Activated CD4-positive, CD25-positive, alpha-beta regulatory T cell (primary cell): ENCODE measurements around the gene RETREG3.

Experiments
- DNase-seq, 4 experiments: peaks; one replicate each; lab custom pipeline; 2025; lab: John Stamatoyannopoulos, UW

RETREG3 gene

DNA sequence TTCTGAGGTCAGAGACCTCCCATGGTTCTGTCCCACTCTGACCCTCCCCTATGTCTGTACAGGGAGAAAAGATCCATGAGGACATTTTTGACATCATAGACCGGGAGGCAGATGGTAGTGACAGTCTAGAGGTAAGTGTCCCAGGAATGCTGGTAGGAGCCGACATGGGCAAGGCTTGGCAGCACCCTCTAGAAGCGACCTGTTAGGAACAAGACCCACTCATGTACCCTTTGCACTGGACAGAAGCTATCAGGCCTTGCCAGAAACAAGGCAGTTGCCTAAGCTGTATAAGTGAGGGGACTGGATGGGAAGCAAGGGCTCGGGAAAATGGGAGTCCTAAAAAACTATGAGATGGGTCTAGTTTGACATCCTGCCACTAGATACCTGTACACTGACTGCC lies 2.8 kb upstream of the RETREG3 start:
- no peak for DNase-seq

DNA sequence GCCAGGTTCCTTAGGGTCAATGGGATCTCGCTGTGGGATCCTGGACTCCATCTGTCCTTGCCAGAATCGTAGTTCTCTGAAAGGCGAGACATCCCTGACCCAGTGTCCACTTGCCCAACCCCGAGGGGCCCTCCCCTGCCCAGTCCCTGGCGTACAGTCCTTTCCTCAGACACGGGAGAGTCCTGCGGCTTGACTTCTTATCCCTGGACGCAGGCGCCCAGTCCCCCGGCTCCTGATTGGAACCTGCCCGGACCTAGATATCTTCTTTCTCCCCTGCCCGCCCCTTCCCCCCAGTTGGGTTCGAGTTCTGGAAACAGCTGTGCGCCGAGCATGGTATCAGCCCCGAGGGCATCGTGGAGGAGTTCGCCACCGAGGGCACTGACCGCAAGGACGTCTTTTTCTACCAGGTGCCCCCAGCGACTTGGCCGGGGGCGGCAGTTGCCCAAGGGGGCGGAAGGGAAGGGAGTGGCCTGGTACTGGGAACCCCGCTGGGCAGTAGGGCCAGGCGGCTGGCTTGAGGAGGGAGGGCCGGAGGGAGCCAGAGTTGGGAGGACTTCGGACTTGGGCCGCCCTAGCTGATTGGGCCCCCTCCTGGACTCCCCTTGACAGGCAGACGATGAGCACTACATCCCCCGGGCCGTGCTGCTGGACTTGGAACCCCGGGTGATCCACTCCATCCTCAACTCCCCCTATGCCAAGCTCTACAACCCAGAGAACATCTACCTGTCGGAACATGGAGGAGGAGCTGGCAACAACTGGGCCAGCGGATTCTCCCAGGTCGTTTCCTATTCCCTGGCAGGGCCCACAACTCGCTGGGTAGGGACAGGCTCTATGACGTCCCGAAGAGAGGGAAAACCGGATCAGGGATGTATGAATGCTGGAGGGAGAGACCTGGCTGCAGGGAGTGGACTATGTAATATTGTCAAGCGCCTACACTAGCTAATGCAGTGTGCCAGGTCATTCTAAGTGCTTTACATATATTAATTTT lies 934 bp upstream of the RETREG3 start:
- DNase-seq = peak in 2 of 4 experiments; percentile 8 to 35

DNA sequence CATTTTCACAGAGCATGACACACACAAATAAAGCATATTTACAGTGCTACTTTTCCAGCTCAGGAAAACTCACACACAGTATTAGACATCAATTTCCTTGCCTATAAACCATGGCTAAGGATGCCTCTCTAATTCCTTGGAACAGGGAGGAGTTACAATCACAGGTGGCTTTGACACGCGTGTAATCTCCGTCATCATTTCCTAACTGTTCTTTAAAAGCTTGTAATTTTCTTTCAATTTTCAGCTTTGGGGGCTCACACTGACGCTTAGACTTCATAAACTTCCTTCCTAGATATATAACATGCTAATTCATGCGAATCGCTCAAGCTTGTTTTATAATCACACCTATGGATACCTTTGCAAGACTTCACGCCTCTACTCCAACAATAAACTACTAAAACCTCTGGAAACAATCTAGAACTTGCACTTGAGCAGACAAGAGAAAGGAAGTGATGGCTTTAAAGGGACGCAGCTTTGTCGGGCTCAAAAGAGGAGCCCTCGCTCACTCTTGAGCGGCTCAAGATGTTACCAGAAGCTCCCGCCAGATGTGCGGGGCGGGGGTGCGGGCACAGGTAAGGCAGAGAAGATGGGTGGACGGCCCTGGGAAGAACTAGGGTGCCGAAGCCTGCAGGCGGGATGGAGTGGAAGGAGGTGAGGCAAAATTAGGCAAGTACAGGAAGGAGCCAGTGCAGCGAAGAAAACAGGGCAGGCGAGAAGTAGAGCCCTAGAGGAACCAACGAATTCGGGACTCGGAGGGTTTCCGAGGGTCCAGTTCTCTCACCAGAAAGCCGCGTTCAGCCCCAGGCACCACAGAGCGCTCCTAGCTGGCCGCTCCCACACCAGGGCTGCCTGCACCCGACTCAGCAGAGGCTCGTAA lies 631 bp downstream of the RETREG3 start:
- peak in 1 of 4 experiments; percentile 17 for DNase-seq

DNA sequence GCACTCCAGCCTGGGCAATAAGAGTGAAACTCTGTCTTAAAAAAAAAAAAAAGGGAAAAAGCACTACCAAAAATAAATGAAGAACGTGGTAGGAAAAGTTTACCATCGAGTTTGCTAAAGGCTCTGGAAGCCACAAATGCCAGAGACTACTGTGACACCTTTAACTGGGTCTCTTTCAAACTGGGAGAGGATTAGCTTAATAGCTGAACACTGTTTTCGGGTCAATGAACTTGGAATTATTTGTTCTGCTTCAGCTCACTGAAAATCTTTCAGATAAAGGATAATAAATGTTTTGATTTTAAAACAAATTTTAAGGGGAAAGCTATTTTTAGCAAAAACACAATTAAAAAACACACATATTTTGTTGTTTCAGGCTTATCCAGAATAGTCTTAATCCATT lies 1.4 kb downstream of the RETREG3 start:
- no peak for DNase-seq

DNA sequence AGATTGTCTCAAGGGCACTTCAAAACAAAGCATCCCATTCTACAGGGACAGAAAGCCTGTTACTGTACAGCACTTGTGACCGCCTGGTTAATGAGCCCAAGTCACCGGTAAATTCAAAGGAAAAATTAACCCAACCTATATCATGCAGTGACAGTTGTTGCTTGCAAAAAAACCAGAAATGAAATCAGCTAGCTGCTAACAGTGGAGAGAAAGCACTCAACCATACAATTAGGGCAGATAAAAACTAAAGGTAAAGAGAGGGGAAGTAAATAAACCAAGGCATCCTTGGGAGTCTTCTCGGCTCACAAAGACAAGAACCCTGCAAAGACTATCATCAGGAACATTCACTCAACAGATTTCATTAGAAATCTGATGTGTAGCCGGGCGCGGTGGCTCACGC lies 5.9 kb downstream of the RETREG3 start:
- DNase-seq = no peak

DNA sequence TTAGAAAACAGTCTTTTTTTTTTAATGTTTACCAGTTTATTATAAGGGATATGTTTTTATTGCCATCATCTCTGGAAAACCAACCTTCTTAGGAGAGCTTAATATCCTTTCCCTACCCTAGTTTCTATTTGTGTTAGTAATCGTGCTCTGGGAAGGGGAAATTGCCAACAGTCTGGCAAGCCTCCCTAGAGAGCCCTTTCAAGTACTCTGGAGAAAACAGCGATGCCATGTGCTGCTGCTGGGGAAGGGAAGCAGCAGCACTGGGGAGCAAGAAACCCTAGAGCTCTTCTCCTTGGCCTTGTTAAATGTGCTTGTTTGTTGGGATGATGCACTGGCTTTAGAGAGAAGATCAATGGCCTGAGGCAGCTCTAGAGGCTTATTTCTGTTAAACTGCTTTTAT lies 10.3 kb downstream of the RETREG3 start:
- no peak for DNase-seq

DNA sequence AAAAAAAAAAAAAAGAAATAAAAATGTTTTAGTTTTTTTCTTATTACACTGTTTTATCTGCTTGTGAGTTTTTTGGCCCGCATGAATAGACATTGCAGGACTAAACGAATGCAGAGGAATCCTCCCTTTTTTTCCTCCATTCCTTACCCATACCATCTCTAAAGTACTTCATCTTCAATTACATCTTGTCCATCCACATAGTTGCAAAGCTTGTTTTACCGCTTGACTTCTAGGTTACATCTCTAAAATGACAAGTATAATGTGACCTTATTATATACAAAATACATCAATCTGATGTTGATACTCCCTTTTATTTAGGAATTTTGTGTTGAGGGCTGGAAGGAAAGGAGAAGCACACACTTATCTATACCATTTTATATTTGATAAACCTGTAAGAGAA lies 12.8 kb downstream of the RETREG3 start:
- DNase-seq = no peak

DNA sequence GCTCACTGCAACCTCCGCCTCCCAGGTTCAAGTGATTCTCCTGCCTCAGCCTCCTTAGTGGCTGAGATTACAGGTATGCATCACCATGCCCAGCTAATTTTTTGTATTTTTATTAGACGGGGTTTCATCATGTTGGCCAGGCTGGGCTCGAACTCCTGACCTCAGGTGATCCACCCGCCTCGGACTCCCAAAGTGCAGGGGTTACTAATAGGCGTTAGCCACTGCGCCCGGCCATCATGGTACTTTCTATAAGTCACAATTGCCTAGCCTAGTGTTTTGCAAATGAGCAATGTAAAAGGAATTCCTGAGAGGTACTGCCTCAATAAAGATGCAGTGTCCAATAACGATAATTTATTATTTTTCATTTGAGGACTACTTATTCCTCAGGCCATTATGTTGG lies 17.8 kb downstream of the RETREG3 start:
- DNase-seq = no peak

DNA sequence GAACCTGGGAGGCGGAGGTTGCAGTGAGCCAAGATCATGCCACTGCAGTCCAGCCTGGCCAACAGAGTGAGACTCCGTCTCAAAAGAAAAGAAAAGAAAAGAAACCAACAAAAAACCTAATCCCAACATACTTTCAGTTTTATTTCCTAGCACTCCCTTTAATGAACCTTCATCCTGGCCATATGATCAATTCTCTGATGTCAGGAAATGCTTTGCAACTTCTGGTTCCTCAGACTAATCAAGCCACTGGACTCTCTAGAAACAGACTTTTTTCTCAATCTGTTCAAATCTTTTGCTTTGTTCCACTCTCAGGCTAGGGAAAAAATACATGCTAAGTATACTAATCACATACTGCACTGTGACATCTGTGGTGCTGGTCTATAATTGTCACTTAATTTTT lies 18.3 kb downstream of the RETREG3 start:
- DNase-seq = no peak

DNA sequence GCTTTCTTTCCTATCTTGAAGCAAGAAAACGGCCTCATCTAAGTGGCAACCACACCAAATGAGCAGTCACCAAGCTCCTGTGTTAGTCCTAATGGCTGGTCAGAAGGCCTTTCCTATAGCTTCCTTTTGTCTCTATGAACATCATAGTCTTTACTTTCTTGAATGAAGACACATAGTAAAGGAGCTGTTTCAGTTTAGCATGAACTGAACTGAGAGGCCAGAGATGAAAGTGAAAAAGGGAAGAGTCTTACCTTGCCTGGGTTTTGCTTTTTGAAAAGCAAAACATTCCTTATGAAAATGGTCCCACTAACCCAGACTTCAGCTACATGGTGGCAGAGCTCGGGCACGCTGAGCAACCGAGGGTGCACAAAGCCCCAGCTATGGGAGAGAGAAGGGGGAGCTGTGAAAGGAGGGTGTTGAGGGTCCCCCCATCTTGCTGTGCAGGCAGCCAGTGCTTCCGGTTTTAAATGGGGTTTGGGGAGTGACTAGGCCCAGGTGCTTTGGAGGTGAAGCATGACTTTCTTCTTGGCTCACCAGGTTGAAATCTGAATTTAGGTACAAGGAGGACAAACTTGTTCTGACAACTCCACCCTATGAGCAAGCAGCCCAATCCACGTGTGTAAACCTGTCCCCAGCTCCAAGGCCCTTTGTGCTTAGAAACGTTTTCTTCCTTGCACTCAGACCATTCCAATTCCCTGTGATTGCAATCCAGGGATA lies 22.5 kb downstream of the RETREG3 start:
- no peak for DNase-seq

DNA sequence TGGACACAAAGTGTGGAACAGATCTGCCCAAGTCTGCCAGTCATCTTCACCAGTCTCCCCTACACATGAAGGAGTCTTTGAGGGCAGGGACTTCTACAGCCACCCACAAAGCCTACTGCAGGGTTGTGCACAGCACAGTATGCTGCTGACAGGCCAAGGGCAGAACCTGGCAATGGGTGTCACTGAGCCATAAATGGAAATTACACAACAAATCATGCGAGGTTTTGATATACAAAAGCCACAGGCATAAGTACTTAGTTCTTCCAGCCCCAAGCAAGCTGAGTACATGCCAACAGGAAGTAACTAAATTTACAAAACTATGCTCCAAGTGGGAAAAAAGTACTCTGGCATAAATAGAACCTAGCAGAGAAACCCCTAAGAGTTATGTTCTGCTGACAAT lies 23.8 kb downstream of the RETREG3 start:
- DNase-seq = no peak

DNA sequence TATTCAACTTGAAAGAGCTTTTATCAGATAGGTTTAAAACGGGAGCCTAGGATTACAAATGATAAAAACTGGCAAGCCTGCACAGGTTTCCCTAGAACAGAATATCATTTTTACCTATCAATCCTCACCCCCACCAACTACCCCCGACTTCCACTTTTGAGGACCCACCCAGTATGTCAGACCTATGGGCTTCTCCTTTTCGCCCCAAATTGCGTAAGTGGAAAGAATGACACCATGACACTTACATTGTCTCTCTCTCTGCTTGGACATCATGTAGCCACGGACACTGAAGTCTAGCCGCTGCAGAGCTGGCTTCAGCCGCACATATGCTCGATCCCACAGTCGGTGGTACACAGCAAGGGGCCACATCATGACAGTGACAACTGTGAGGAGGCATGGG lies 24.3 kb downstream of the RETREG3 start:
- DNase-seq = no peak

DNA sequence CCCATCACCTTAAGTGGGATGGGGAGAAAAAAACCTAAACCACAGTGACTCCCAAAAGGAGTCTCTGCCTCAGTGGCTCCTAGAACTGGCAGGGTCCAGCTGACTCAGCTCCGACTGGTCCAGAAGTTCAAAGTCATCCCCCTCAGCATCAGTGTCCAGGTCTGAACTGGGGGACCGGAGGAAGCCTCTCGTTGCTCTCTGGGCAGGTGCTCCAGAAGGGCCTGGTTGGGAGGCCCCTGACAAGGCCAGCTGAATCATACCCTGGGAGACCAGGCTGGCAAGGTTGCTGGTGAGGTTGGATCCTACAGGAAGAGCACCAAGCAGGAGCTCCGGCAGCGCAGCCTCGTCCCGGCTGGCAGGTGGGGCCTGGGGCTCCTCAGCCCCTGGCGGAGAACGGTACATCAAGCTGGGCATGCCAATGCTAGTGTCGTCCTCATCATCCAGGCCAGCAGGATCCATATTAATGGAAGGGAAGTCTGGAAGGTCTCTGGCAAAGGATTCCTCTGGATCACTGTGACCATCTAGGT lies 27.4 kb downstream of the RETREG3 start:
- no peak for DNase-seq

DNA sequence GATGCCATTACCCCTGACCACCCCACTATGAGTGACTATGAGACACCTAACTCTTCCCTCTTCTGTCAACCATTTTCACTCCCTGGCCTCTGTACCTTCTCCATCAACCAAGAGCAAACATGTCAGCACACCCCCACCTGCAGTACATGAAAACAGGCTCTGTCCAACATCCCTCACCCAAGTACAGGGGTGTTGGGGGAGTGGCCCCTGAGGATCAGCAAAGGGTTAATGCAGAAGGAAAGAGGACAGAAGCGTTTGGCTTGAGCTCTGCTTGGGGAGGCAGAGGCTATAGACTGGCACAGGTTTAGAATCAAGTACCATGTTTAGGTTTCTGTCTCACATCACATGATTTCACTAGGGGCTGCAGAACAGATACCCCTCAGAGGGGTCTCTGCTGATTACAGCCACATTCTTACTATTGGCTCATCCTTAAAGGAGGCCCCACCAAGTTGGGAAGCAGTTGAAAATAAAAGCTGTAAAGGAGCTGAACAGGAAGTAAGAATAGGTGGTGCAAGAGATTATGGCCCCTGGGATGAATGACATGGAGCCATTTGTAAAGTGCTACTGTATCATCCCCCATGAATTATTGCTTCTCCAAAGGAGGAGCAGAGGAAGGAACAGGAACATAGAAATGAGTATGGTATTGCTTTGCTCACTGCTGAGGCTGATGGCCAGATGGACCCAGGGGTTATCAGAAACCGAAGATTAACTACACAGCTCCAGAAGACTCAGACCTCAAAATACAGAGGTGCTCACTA lies 29.2 kb downstream of the RETREG3 start:
- no peak for DNase-seq

DNA sequence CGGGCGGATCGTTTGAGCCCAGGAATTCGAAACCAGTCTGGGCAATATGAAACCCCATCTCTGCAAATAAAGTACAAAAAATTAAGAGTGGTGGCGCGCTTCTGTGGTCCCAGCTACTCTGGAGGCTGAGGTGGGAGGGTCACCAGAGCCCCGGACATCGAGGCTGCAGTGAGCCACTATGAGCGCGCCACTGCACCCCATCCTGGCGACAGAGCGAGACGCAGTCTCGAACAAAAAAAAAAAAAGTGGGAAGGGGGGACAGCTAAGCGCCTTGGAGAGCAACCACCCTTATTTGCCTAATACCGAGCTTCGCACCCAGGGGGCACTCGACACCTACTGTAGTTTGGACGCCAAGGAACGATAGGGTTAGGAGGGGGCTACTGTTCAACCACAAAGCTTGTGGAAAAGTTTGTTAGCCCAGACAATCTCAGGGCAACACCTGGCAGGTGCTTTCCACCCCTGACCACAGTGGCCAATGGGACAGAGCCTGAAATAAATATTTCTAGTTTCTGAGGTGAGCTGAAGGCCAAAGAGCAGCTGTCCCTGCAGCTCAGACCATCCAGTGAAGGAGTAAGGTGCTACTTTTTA lies 30.8 kb downstream of the RETREG3 start:
- DNase-seq = peak; percentile 28 to 60 (median 36)

DNA sequence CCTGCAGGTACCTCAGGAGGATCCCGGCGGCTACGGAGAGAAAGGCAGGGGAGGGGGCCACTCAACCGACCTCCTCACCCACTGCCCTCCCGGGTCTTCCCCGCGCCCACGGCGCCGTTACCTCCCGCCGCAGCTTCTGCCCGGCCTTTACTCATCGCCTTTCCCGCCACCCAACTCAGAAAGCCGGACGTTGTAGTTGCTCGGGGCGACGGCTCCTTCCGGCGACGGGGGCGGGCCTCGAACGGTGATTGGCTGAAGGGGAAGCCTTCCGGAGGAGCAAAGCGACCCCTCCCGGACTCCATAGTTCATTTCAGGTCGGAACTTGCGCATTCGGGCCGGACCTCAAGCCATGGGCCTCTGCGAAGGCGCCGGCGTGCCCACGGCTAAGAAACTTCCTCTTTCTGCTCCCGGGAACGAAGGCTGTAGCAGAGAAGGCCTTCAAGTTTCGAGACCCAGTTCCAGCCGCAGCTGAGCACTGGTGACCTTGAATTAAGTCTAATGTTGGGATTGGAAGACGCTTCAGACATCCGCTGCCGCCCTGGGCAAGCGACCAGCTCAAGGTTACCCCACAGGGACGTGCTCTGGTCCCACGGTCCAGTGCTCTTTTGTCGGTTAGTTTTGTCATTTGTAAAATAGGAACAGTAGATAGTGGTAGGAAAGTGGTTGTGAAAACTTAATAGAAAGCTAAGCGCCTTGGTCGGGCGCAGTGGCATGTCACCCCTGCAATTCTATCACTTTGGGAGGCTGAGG lies 31.5 kb downstream of the RETREG3 start, which contains the start of gene PSMC3IP:
PSMC3IP (minus strand) TSS at position 198 of the 750 bp plus-strand sequence; CDS start at position 155, 43 bp downstream.
- DNase-seq = peak; percentile 84 to 87 (median 84)

DNA sequence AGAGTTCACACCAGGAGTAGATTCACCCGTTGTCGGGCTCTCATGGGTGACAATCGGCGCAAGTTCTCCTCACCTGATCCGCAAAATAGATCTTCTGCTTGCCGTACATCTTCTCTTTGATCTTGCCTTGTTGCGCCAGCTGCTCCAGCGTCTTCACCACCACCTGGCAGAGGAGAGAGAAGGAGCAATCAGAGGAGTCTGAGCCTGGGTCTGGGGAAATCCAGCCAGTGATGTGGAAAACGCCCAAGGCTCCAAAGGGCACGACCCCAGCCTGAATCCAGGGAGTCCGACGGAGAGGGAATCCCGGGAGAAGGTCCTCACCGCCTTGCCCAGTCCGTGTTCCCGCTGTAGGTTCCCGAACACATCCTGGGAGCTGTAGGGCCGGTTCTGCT lies 32.0 kb downstream of the RETREG3 start:
- no peak for DNase-seq

DNA sequence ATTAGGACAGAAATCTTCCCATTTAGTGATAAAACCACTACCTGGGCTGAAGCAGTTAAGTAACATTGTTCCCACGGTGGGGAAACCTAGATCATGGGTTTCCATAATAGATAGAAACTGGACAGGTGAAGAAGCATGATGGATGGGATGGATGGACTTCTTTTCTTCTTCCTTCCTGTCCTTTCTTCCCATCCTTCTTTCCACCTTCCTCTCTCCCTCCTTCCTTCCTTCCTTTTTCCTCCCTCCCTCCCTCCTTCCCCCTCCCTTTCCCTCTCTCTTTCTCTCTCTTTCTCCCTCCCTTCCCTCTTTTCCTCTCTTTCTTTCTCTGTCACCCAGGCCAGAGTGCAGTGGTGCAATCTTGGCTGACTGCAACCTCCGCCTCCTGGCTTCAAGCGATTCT lies 34.7 kb downstream of the RETREG3 start:
- DNase-seq = no peak

DNA sequence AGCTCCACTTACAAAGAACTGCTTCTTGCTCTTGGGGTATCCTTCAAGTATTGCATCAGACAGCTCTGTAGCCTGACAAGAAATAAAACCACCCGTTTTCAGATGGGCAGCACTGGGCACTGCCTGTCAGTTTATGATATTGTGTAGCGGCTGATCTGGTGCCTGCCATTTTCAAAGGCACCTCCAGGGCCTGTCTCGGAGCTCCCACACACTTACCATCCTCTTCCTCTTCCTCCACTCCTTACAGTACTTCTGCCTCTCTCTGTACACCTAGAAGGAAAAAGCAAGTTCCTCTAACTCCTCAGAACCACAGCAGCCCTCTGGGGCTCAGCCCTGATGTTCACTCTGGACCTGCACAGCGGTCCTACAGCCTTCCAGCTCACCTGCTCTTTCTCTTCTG lies 36.1 kb downstream of the RETREG3 start:
- no peak for DNase-seq
